A673 (cell line): ENCODE measurements around the gene BBX. TPM values are rescaled to one million over a fixed set of nuclear protein-coding genes. Genes with fewer than 3 reads are reported as not detected.

Experiments
- BruUV-seq: library from RNA; stranded (reverse); fragments of 400-500 nt; replicated peaks from 2 replicates; lab custom pipeline; 2021; lab: Mats Ljungman, UMichigan
- CTCF ChIA-PET: fragments of 300-600 bp; sonication (Branson Sonifier 250); formaldehyde crosslinking; loops from one replicate; lab custom pipeline; 2022; ENCODE audit warnings: antibody characterized with exemption; lab: Charles Lee
- POLR2A ChIA-PET: fragments of 300-600 bp; sonication (Branson Sonifier 250); formaldehyde crosslinking; loops from one replicate; lab custom pipeline; 2022; ENCODE audit warnings: antibody characterized with exemption; ENCODE audit not compliant: low non-redundant PET; lab: Charles Lee
- DNase-seq: peaks from one replicate; pipeline ENCODE4 v3.0.0-alpha.2; 2015; ENCODE audit warnings: low spot score
- H3K27ac ChIP-seq: fragments of 200-600 bp; sonication (generic); 2 replicates; pipeline ENCODE4 v1.5.1; 2016; ENCODE audit warnings: mixed run types, low read depth, mild to moderate bottlenecking, mixed read lengths, antibody characterized with exemption, low read length; ENCODE audit not compliant: poor library complexity, severe bottlenecking
- H3K27me3 ChIP-seq: fragments of 200-600 bp; sonication (generic); replicated peaks from 2 replicates; pipeline ENCODE4 v1.6.1; 2017; ENCODE audit warnings: mixed run types, low read depth, mild to moderate bottlenecking, mixed read lengths, antibody characterized with exemption, low read length; ENCODE audit not compliant: insufficient read depth, poor library complexity
- H3K36me3 ChIP-seq: fragments of 200-600 bp; sonication (generic); 2 replicates; pipeline ENCODE4 v1.6.1; 2016; ENCODE audit warnings: mixed run types, mild to moderate bottlenecking, mixed read lengths, antibody characterized with exemption, low read length; ENCODE audit not compliant: insufficient read depth, poor library complexity, severe bottlenecking
- H3K4me1 ChIP-seq: fragments of 200-600 bp; sonication (generic); 2 replicates; pipeline ENCODE4 v1.6.1; 2017; ENCODE audit warnings: mixed run types, mild to moderate bottlenecking, mixed read lengths, antibody characterized with exemption, low read length; ENCODE audit not compliant: insufficient read depth, poor library complexity, severe bottlenecking
- H3K4me3 ChIP-seq: fragments of 200-600 bp; sonication (generic); 2 replicates; pipeline ENCODE4 v1.5.1; 2016; ENCODE audit warnings: low read depth, mixed run types, mild to moderate bottlenecking, mixed read lengths, low read length; ENCODE audit not compliant: poor library complexity, severe bottlenecking
- H3K9me3 ChIP-seq: fragments of 200-600 bp; sonication (generic); 2 replicates; pipeline ENCODE4 v1.6.1; 2016; ENCODE audit warnings: mixed run types, low read depth, mild to moderate bottlenecking, mixed read lengths, antibody characterized with exemption, low read length; ENCODE audit not compliant: poor library complexity, severe bottlenecking
- CTCF ChIP-seq: fragments of 300-800, 200-600 bp; sonication (generic); conservative IDR thresholded peaks from 2 replicates; pipeline ENCODE4 v1.5.1; 2017; ENCODE audit warnings: low read depth, mild to moderate bottlenecking, antibody characterized with exemption, low read length, moderate library complexity, mixed read lengths
- EZH2 ChIP-seq: fragments of 200-600 bp; sonication (generic); IDR thresholded peaks from 2 replicates; pipeline ENCODE4 v1.6.1; 2017; ENCODE audit warnings: borderline replicate concordance, low read depth, mild to moderate bottlenecking, mixed read lengths, antibody characterized with exemption, low read length; ENCODE audit not compliant: poor library complexity, severe bottlenecking
- intact Hi-C: fragments of 100-400 bp; cut with micrococcal nuclease; formaldehyde crosslinking; loops from one replicate; pipeline ENCODE4 v1.10.0; 2022; ENCODE audit not compliant: unreplicated experiment
- total RNA-seq: library from RNA; stranded (reverse); gene quantifications from 2 replicates; pipeline ENCODE4 v1.2.3, GENCODE V29; 2021

The BBX gene
- total RNA-seq, 1 experiment from 2014 or later = 28.9 TPM

GRCh38 chr3:107599772-107600145 is 77.0 kb downstream of the BBX start:
- H3K27me3 ChIP-seq = no peaks in the 10 kb centered on the region
- ChIA-PET CTCF (no interaction called here), POLR2A (no interaction called here)
- H3K4me3 ChIP-seq = no peak overlapping the region
- no TSS peak for BruUV-seq
- intact Hi-C loops = no loop called here
- no peak overlapping the region for H3K27ac ChIP-seq
- TF ChIP-seq CTCF (no peak), EZH2 (no peak)
- H3K9me3 ChIP-seq = peaks cover 8% of the 10 kb centered on the region
- H3K4me1 ChIP-seq = peaks cover 8% of the 10 kb centered on the region
- no peaks in the 10 kb centered on the region for H3K36me3 ChIP-seq
- DNase-seq = no peak

- intact Hi-C loops = no loop called here
- no TSS peak for BruUV-seq
- CTCF ChIA-PET = no interaction called here
- Histone ChIP-seq H3K9me3 (peaks cover 8% of the 10 kb centered on the region), H3K36me3 (no peaks in the 10 kb centered on the region), H3K4me3 (no peak overlapping the region), H3K4me1 (peaks cover 8% of the 10 kb centered on the region), H3K27me3 (no peaks in the 10 kb centered on the region), H3K27ac (no peak overlapping the region)
- POLR2A ChIA-PET = no interaction called here
- no peak for DNase-seq
- no peak for TF ChIP-seq CTCF
- no peak for TF ChIP-seq EZH2
Observed at GRCh38 chr3:107600780-107601179, 78.0 kb downstream of the BBX start.

- POLR2A ChIA-PET = no interaction called here
- CTCF ChIA-PET = no interaction called here
- DNase-seq = no peak
Observed at GRCh38 chr3:107604057-107604822, 81.5 kb downstream of the BBX start.

More at GRCh38 chr3:107604057-107604822, 81.5 kb downstream of the BBX start:
- Histone ChIP-seq H3K36me3 (no peaks in the 10 kb centered on the region), H3K27ac (no peak overlapping the region), H3K9me3 (peaks cover 8% of the 10 kb centered on the region), H3K4me1 (no peaks in the 10 kb centered on the region), H3K27me3 (no peaks in the 10 kb centered on the region), H3K4me3 (no peak overlapping the region)
- TF ChIP-seq CTCF (no peak), EZH2 (no peak)
- intact Hi-C loops = no loop called here
- BruUV-seq = no TSS peak
